GM19468 (cell line): Measurements from ENCODE around the gene PAGE5.

Experiments used
- ATAC-seq: cut with Tn5 transposase; IDR thresholded peaks from one replicate; pipeline ENCODE4 v1.9.1; 2021; ENCODE audit warnings: mild to moderate bottlenecking, moderate library complexity, moderate number of reproducible peaks; ENCODE audit not compliant: unreplicated experiment; ENCODE audit errors: extremely low read depth

PAGE5 gene

GRCh38 chrX:55220119-55220794, at the start of gene PAGE5:
Gene PAGE5, plus strand, starts transcription at chrX:55220346. Its CDS starts 1,037 bp downstream, at chrX:55221383.
- ATAC-seq = no peak

- ATAC-seq = no peak
Measured at GRCh38 chrX:55187281-55187680, 32.9 kb upstream of the PAGE5 start.

GRCh38 chrX:55196688-55197087, 23.5 kb upstream of the PAGE5 start:
- no peak for ATAC-seq

GRCh38 chrX:55201930-55202579, 18.1 kb upstream of the PAGE5 start:
- no peak for ATAC-seq

- ATAC-seq = no peak
Measured at GRCh38 chrX:55206162-55206941, 13.8 kb upstream of the PAGE5 start.

GRCh38 chrX:55210931-55211677, 9.0 kb upstream of the PAGE5 start:
- no peak for ATAC-seq

- no peak for ATAC-seq
Measured at GRCh38 chrX:55213381-55213780, 6.8 kb upstream of the PAGE5 start.

- no peak for ATAC-seq
Measured at GRCh38 chrX:55240788-55241340, 20.7 kb downstream of the PAGE5 start.

- ATAC-seq = no peak
Measured at GRCh38 chrX:55253528-55253927, 33.4 kb downstream of the PAGE5 start.

GRCh38 chrX:55260806-55261205, 40.7 kb downstream of the PAGE5 start:
- ATAC-seq = no peak

- no peak for ATAC-seq
Measured at GRCh38 chrX:55264816-55265215, 44.7 kb downstream of the PAGE5 start, which contains the start of gene PAGE3. Gene PAGE3, minus strand, starts transcription at chrX:55264916. Its CDS starts 1,013 bp downstream, at chrX:55263903.
